Medulla oblongata (tissue), 1 donor: ENCODE results near the gene IFNA16.
"Not testable (repeated sequence)": the region's sequence is repeated elsewhere in the genome, so short reads cannot be mapped to it uniquely, and the experiment has no call there.

Experiments
- DNase-seq: peaks from one replicate; pipeline ENCODE4 v3.0.0-alpha.2; 2015; ENCODE audit errors: extremely low spot score

The IFNA16 gene

GRCh38 chr9:21217211-21217610, at the start of gene IFNA16:
Gene IFNA16 (minus strand): TSS chr9:21217311. CDS start chr9:21217305, 6 bp downstream.
- not testable (repeated sequence) for DNase-seq

GRCh38 chr9:21265421-21266189, 48.5 kb upstream of the IFNA16 start:
- DNase-seq: no peak

GRCh38 chr9:21255538-21256212, 38.6 kb upstream of the IFNA16 start:
- DNase-seq: no peak

- peak; percentile 77 for DNase-seq
Observed at GRCh38 chr9:21252721-21253547, 35.8 kb upstream of the IFNA16 start.

GRCh38 chr9:21251638-21252037, 34.5 kb upstream of the IFNA16 start:
- DNase-seq: no peak

GRCh38 chr9:21251190-21251589, 34.1 kb upstream of the IFNA16 start:
- DNase-seq: no peak

- DNase-seq: no peak
Observed at GRCh38 chr9:21244836-21245235, 27.7 kb upstream of the IFNA16 start.

GRCh38 chr9:21239911-21240310, 22.8 kb upstream of the IFNA16 start, which contains the start of gene IFNA14:
Gene IFNA14 (minus strand): TSS chr9:21240005. CDS start chr9:21239935, 70 bp downstream.
- no peak for DNase-seq

- not testable (repeated sequence) for DNase-seq
Observed at GRCh38 chr9:21236360-21236714, 19.2 kb upstream of the IFNA16 start.

GRCh38 chr9:21235468-21236359, 18.6 kb upstream of the IFNA16 start:
- peak; percentile 83 for DNase-seq

- DNase-seq: no peak
Observed at GRCh38 chr9:21234153-21234687, 17.1 kb upstream of the IFNA16 start.

GRCh38 chr9:21233258-21233657, 16.1 kb upstream of the IFNA16 start:
- DNase-seq: no peak

- DNase-seq: no peak
Observed at GRCh38 chr9:21228122-21228521, 11.0 kb upstream of the IFNA16 start, which contains the start of gene IFNA17. Gene IFNA17 (minus strand): TSS chr9:21228222. CDS start chr9:21228173, 49 bp downstream.

- peak; percentile 9 for DNase-seq
Observed at GRCh38 chr9:21213411-21214326, 3.4 kb downstream of the IFNA16 start.

GRCh38 chr9:21212160-21212559, 5.0 kb downstream of the IFNA16 start:
- not testable (repeated sequence) for DNase-seq

- not testable (repeated sequence) for DNase-seq
Observed at GRCh38 chr9:21210782-21211181, 6.3 kb downstream of the IFNA16 start.

GRCh38 chr9:21210311-21210710, 6.8 kb downstream of the IFNA16 start:
- DNase-seq: no peak

- DNase-seq: not testable (repeated sequence)
Observed at GRCh38 chr9:21207043-21207442, 10.1 kb downstream of the IFNA16 start, which contains the start of gene IFNA10. Gene IFNA10 (minus strand): TSS chr9:21207143. CDS start chr9:21207097, 46 bp downstream.

GRCh38 chr9:21205204-21205603, 11.9 kb downstream of the IFNA16 start:
- DNase-seq: no peak
